Activated naive CD4-positive, alpha-beta T cell treated with Interleukin-2 at 50 U/mL for 16 hours (primary cell): Measurements from ENCODE around the gene SLC34A1.
A peak's percentile ranks its signal among the peaks of the same experiment; 100 is the strongest.
"Not testable (repeated sequence)": the region's sequence is repeated elsewhere in the genome, so short reads cannot be mapped to it uniquely, and the experiment has no call there.

Experiments used
- DNase-seq: peaks from one replicate; pipeline ENCODE4 v3.0.0-alpha.2; 2020

Gene SLC34A1

DNA sequence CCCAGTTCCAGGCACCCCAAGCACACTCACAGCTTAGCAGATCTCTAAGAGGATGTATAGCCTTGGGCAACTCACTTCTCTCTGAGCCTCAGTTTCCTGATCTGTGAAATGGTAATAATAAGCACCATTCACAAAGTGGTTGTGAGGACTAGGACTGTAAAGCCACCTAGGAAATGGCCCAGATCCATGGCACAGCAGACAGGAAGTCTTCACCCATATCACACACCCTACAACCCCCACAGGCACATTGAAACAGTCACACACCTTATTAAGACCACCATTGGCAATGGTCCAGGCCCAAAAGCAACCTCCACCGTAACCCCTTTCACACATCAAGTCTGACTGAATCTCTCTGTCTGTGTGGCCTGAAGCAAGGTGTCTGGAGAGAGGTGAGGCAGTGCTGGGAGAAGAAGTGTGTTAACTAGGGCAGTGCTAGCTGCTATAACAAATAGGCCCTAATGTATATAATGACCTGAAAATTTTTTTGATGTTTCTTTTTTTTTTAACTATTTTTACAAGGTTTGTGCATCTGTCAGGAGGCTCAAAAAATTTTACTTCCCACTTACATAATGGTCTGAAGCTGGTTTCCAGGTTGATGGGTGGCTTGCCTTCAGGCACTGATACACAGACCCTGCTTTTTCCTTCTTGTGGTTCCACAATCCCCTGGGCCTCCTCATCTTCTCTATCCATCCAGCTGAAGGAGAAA is 28.9 kb upstream of the SLC34A1 start:
- no peak for DNase-seq

DNA sequence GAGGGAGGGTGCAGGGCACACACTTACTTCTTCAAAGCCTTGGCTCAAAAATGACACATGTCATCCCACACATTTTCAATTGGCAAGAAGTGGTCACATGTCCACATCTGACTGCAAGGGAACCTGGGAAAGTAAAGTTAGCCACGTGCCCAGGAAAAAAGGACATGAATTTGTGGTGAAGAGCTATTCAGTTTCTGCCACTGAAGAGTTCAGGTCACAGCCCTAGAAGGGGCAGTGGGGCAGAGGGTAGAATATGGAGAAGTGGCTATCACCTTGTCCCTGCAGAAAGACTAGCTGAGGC is 28.4 kb upstream of the SLC34A1 start:
- DNase-seq = no peak

DNA sequence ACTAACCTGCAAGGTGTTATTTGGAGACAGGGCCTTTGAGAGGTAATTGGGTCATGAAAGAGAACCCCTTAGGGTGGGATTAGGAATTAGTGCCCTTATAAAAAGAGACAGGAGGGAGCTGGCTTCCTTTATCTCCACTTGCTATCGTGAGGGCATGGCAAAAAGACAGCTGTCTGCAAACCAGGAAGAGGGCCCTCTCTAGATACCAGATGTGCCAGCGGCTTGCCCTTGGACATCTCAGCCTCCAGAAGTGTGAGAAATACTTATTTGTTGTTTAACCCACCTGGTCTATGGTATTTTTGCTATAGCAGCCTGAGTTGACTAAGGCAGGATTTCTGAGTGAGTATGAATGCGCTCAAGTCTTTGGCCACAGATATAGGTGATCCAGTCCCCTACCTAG is 27.5 kb upstream of the SLC34A1 start:
- no peak for DNase-seq

DNA sequence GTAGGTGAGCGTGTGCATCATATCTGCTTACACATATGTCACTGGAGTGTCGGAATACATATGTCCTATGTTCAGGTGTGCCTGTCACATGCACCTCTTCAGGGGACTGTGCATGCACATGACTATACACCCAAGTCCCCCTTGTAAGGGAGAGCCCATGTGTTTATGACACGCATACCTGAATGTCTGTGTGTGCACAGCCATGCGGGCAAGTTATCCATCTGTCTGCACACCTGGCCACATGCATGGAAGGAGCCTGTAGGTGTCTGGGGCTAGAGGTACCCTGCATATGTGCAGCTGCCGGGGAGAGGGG is 27.1 kb upstream of the SLC34A1 start:
- DNase-seq = no peak

- peak; percentile 69 for DNase-seq
Measured at GRCh38 chr5:177357459-177358351, 26.5 kb upstream of the SLC34A1 start, which contains the start of gene RGS14. RGS14 (plus strand) TSS chr5:177357924; CDS start chr5:177358025, 101 bp downstream.

DNA sequence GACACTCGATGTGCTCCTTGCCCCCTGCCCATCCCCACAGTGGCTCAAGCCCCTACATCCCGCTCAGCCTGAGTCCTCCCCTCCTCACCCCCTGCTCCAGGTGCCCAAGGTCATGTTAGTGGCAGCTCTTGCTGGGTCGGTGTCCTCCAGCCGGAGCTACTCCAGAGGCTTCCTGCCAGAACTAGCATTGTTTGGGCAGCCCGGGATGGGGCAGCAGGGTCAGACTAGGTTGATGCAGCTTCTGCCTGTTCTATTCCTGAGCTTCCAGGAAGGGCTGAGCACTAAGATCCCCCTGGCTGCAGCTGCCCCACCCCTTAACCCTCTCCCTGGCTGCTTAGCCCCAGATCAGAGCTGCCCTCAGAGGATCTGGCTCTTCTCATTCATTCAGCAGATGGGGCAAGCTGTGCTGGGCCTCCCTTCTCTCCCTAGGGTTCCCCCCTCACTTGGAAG is 25.8 kb upstream of the SLC34A1 start:
- no peak for DNase-seq

GRCh38 chr5:177359451-177359851 is 24.8 kb upstream of the SLC34A1 start:
- DNase-seq = no peak

DNA sequence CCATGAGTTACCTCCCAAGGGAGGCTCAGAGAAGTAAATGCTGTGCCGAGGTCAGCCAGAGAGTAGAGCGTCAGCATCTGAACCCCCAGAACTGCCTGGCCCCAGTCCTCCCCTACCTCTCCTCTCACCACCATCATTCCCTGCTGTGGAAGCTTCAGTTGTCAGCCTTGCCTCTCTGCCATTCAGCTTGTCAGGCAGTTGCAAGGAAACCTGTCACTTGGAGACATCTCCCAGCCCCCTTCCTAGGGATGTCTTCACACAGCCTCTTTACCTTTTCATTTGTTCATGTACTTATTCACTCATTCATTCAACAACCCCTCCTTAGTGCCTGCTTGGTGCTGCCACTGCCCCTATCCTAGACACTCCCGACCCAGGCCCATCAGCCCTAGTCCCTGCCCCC is 24.4 kb upstream of the SLC34A1 start:
- no peak for DNase-seq

- not testable (repeated sequence) for DNase-seq
Measured at GRCh38 chr5:177360740-177361139, 23.5 kb upstream of the SLC34A1 start.

- DNase-seq = no peak
Measured at GRCh38 chr5:177361418-177362291, 22.6 kb upstream of the SLC34A1 start.

DNA sequence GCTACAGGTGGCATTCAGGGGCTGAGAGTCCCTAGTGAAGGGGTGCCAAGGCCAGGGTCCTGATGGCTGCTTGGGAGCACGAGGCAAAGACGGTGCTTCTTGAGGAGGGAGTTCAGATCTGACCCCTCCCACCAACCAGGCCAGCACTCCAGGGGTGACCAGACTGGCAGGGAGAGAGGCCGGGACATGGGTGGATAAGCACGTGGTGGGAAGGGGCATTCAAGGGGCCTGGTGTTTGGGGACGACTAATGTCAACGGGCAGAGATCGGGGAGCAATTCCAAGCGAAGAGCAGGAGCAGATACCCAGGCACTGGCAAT is 22.0 kb upstream of the SLC34A1 start:
- no peak for DNase-seq

DNA sequence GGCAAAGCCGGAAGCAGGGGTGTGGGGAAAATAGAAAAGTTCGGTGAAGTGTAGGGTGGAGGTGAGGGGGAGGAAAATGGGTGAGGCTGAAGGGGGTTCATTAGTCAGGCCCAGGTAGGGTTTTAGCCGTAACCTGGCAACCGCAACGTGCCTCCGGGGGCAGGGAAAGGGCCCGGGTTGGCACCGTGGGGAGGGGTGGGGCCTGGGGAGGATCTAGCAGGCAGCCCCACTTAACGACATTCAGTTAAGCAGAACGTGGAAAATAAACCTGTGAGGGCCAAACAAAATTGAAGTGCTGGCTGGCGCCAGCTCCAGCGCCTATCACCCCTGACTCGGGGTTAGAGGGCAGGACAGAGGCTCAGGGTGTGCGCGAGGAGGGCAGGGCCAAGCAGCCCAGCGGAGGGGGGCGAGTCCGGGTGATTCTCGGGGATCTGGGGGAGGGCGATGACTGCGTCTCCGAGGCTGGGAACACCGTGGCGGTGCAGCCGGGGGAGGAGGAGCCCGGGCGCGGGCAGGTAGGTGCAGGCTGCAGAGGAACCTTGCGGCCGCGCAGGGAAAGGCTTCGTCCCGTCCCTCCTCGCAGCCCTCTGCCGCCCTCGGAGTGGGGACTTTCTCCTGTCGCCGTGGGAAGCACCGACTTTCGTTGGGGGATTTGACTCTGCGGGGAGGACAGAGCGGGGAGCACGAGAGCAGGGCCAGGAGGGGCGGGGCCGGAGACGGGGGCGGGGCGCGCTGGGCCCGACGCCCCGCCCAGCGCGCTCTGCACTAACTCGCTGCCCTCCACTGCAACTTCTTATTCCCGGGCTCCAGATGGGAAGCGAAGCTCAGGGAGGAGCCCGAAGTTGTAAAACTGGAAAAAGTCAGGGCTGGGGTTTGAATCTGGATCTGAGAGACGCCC is 21.4 kb upstream of the SLC34A1 start:
- DNase-seq = peak; percentile 70

- DNase-seq = no peak
Measured at GRCh38 chr5:177363565-177363964, 20.7 kb upstream of the SLC34A1 start.

GRCh38 chr5:177364159-177364962 is 19.9 kb upstream of the SLC34A1 start:
- peak; percentile 50 for DNase-seq

DNA sequence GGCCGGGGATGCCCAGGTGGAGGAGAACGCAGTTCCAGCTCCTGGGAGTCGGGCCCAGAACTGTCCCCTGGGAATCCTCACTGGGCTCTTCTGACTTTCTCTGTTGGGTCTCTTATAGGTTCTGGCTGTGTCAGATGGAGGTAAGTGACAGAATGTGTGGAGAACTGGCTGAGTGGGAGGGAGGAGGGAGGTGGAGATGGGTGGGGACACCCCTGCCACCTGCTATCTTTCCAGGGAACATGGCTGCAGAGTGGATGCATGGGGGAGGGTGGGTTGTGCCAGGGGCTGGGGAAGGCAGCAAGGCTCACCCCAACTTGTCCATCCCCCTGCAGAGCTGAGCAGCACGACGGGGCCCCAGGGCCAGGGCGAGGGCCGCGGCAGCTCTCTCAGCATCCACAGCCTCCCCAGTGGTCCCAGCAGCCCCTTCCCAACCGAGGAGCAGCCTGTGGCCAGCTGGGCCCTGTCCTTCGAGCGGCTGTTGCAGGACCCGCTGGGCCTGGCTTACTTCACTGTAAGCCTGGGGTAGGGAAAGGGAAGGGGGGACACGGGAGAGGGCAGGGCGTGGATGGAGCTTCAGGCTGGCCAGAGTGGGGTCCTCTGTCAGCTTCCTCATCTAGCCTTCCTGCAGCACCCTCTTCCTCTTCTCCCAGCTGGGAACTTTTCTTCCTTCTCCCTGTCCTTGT is 18.2 kb upstream of the SLC34A1 start:
- DNase-seq = no peak

DNA sequence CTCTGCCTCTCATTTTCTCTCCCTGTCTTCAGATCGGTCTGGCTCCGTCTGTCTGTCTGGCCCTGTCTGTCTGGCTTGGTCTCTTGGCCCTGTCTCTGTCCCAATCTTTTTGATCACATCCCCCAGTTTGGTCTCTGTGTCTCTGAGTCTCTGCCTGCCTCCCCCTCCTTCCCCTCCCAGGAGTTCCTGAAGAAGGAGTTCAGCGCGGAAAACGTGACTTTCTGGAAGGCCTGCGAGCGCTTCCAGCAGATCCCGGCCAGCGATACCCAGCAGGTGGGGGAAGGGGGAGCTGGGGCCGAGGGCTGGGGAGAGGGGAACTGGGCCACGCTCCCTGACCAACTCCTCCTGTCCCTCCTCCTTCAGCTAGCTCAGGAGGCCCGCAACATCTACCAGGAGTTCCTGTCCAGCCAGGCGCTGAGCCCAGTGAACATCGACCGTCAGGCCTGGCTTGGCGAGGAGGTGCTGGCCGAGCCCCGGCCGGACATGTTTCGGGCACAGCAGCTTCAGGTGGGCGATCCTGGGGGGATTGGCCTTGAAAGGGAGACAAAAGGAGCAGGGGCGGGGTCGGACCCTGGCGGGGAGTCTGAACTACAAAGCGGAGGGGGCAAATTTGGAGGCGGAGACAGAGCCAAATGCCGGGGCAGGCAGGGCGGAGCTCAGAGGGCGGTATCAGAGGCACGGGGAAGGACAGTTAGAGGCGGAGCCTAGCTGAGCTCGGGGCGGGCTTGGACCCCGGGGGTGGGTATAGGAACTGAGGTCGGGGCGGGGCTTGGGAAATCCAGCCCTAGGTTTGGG is 17.5 kb upstream of the SLC34A1 start:
- DNase-seq = no peak

GRCh38 chr5:177367323-177367848 is 16.8 kb upstream of the SLC34A1 start:
- no peak for DNase-seq

GRCh38 chr5:177367981-177368868 is 16.0 kb upstream of the SLC34A1 start:
- no peak for DNase-seq
